Stomach (tissue), 4 donors: ENCODE results near the gene C1QTNF12.

Experiments
- CTCF ChIP-seq, 7 experiments: fragments of 450-650 bp in 4 of 7; fragments of 200-600 bp in 3 of 7; sonication (generic) in 3 of 7; IDR thresholded peaks; one replicate each; pipeline ENCODE4 v1.5.1; 2016 to 2019; ENCODE audit warnings: antibody characterized with exemption in 7 of 7, control low read depth in 2 of 7, mild to moderate bottlenecking in 1 of 7
- EP300 ChIP-seq: sonication (generic); formaldehyde crosslinking; IDR thresholded peaks from one replicate; pipeline ENCODE4 v1.6.1; 2017; ENCODE audit warnings: antibody characterized with exemption
- POLR2A ChIP-seq, 4 donors: fragments of 450-650 bp; IDR thresholded peaks; one replicate each; pipeline ENCODE4 v1.6.1; 2016; ENCODE audit warnings: antibody characterized with exemption in 4 of 4, control low read depth in 2 of 4, mild to moderate bottlenecking in 1 of 4, moderate library complexity in 1 of 4
- POLR2AphosphoS5 ChIP-seq, 3 donors: sonication (generic); formaldehyde crosslinking; IDR thresholded peaks; one replicate each; pipeline ENCODE4 v1.6.1; 2016; ENCODE audit warnings: antibody characterized with exemption in 3 of 3

- TF ChIP-seq CTCF (IDR thresholded peaks at IDR 0.05): no peak
- no peak for TF ChIP-seq EP300
- TF ChIP-seq POLR2A (IDR thresholded peaks at IDR 0.05): no peak
- TF ChIP-seq POLR2AphosphoS5 (IDR thresholded peaks at IDR 0.05): no peak
Observed at GRCh38 chr1:1205769-1206375, 40.6 kb downstream of the C1QTNF12 start.
